ENCODE data around the gene MALT1. TPM values are rescaled to one million over a fixed set of nuclear protein-coding genes. Genes with fewer than 3 reads are reported as not detected.

Gene MALT1
- total RNA-seq, 4 donors from 2014 or later = 18.3 to 27.5 (median 22.6) TPM

DNA sequence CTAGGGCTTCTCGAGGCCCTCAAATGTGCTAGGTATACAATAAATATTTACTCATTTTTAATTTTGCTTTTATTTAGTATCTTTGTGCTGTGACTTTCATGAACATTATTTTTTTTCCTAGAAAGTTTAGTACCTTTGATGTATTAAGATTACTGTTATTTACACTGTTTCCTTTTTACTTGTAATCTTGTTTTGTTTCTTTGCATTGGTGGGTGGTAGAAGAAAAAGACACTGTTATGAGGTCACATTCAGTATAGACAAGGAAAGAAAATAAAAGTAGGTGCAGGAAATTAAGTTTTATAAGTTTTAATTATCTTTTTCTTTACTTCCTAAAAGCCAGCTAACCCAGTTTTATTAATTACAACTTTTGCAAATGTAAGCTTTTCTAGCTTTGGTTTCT, 23.0 kb downstream of the MALT1 start:
- Histone ChIP-seq H3K4me3 (no peak overlapping the region), H3K36me3 (peaks cover 3 to 35% (median 14%) of the 10 kb centered on the region in 4 donors), H3K9me3 (no peaks in the 10 kb centered on the region), H3K4me1 (peaks cover 0 to 8% (median 0%) of the 10 kb centered on the region in 4 donors), H3K27me3 (no peaks in the 10 kb centered on the region), H3K27ac (replicated peaks in 1 of 4) (no peak overlapping the region)
- intact Hi-C loops (cut with DNase I) = no loop called here
- no peak for DNase-seq (ENCODE audit: extremely low spot score)
- WGBS = 67% methylated on average over 1 of the region's 1 CpG
- TF ChIP-seq, protein P1, sequence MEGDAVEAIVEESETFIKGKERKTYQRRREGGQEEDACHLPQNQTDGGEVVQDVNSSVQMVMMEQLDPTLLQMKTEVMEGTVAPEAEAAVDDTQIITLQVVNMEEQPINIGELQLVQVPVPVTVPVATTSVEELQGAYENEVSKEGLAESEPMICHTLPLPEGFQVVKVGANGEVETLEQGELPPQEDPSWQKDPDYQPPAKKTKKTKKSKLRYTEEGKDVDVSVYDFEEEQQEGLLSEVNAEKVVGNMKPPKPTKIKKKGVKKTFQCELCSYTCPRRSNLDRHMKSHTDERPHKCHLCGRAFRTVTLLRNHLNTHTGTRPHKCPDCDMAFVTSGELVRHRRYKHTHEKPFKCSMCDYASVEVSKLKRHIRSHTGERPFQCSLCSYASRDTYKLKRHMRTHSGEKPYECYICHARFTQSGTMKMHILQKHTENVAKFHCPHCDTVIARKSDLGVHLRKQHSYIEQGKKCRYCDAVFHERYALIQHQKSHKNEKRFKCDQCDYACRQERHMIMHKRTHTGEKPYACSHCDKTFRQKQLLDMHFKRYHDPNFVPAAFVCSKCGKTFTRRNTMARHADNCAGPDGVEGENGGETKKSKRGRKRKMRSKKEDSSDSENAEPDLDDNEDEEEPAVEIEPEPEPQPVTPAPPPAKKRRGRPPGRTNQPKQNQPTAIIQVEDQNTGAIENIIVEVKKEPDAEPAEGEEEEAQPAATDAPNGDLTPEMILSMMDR (IDR thresholded peaks at IDR 0.05) = no peak
- TF ChIP-seq POLR2AphosphoS5 (IDR thresholded peaks at IDR 0.05) (no peak), POLR2A (IDR thresholded peaks at IDR 0.05; ENCODE audit: low read depth) (no peak), EP300 (IDR thresholded peaks at IDR 0.05) (no peak)

DNA sequence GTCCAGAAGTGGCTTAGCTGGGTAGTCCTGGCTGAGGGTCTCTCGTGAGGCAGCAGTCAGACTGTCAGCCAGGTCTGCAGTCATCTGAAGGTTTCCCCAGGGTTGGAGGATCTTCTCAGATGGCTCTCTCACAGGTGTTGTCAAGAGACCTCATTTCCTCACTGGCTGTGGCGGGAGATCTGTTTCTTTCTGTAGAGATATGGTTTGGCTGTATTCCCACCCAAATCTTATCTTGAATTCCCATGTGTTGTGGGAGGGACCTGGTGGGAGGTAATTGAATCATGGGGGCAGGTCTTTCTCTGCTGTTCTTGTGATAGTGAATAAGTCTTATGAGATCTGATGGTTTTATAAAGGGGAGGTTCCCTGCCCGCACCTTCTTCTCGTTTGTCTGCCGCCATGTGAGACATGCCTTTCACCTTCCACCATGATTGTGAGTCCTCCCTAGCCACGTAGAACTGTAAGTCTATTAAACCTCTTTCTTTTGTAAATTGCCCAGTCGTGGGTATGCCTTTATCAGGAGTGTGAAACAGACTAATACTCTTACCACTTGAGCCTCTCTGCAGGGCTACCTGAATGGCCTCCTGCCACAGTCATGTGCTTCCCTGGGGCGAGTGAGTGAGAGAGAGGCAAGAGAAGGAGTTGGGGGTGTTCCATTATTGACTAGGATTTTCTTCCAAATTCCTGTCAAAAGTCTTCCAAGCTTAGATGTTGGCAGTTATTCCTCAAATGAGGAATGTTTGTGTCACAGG, 23.6 kb downstream of the MALT1 start:
- H3K27ac ChIP-seq (replicated peaks in 1 of 4) = no peak overlapping the region
- H3K4me1 ChIP-seq = peaks cover 0 to 8% (median 0%) of the 10 kb centered on the region in 4 donors
- H3K4me3 ChIP-seq = no peak overlapping the region
- no peak for DNase-seq (ENCODE audit: extremely low spot score)
- intact Hi-C loops (cut with DNase I) = no loop called here
- TF ChIP-seq, protein P1 (IDR thresholded peaks at IDR 0.05) = no peak
- TF ChIP-seq POLR2AphosphoS5 (IDR thresholded peaks at IDR 0.05) (no peak), EP300 (IDR thresholded peaks at IDR 0.05) (no peak), POLR2A (IDR thresholded peaks at IDR 0.05; ENCODE audit: low read depth) (no peak)
- H3K36me3 ChIP-seq = peaks cover 3 to 28% (median 13%) of the 10 kb centered on the region in 4 donors
- 92% methylated on average over 8 of the region's 8 CpGs for WGBS
- no peaks in the 10 kb centered on the region for H3K27me3 ChIP-seq
- no peaks in the 10 kb centered on the region for H3K9me3 ChIP-seq

DNA sequence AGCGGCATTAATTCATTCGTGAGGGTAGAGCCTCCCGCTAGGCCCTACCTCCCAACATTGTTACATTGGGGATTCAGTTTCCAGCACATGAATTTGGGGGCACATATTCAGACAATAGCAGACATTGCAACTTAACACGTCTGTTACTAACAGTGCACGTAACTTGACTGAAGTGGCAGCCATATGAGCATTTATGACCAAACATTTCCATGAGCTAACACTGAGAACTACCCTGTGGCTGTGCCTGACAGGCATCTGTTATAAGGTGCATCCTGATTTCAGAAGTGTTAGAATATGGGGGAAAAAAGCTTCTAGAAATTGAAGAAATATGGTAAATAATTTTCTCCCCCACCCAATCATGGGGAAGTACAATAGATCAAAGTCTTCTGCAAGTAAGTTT, 24.5 kb downstream of the MALT1 start:
- H3K27ac ChIP-seq (replicated peaks in 1 of 4) = no peak overlapping the region
- 96% methylated on average over 5 of the region's 5 CpGs for WGBS
- no peak for DNase-seq (ENCODE audit: extremely low spot score)
- H3K4me3 ChIP-seq = no peak overlapping the region
- H3K27me3 ChIP-seq = no peaks in the 10 kb centered on the region
- H3K36me3 ChIP-seq = peaks cover 3 to 29% (median 11%) of the 10 kb centered on the region in 4 donors
- peaks cover 0 to 8% (median 0%) of the 10 kb centered on the region in 4 donors for H3K4me1 ChIP-seq
- TF ChIP-seq, protein P1 (IDR thresholded peaks at IDR 0.05) = no peak
- no peak for TF ChIP-seq EP300 (IDR thresholded peaks at IDR 0.05)
- no peak for TF ChIP-seq POLR2AphosphoS5 (IDR thresholded peaks at IDR 0.05)
- no peak for TF ChIP-seq POLR2A (IDR thresholded peaks at IDR 0.05; ENCODE audit: low read depth)
- intact Hi-C loops (cut with DNase I) = no loop called here
- no peaks in the 10 kb centered on the region for H3K9me3 ChIP-seq

DNA sequence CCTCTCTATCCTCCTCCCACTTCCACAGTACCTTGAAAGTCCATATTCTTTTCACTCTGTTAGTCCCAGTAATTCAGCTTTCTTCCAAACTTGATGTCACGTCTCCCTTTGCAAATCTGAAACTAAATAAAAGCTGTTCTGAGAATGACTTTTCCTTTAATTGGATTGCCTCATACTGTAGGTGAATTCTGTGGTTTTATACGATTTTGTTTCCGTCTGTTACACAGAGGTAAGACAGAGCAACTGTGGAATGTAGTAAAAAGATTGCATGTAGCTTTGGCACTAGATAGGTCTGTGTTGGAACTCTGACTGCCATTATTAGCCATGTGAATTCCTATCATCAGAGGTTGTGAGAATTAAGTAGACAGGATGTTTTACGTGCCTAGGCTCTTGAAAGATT, 25.9 kb downstream of the MALT1 start:
- H3K27ac ChIP-seq (replicated peaks in 1 of 4) = no peak overlapping the region
- intact Hi-C loops (cut with DNase I) = no loop called here
- H3K27me3 ChIP-seq = no peaks in the 10 kb centered on the region
- WGBS = 93% methylated on average over 4 of the region's 4 CpGs
- TF ChIP-seq EP300 (IDR thresholded peaks at IDR 0.05) (no peak), POLR2A (IDR thresholded peaks at IDR 0.05; ENCODE audit: low read depth) (no peak), POLR2AphosphoS5 (IDR thresholded peaks at IDR 0.05) (no peak)
- TF ChIP-seq, protein P1 (IDR thresholded peaks at IDR 0.05) = no peak
- no peaks in the 10 kb centered on the region for H3K9me3 ChIP-seq
- no peak overlapping the region for H3K4me3 ChIP-seq
- no peak for DNase-seq (ENCODE audit: extremely low spot score)
- peaks cover 13 to 38% (median 21%) of the 10 kb centered on the region in 4 donors for H3K36me3 ChIP-seq
- H3K4me1 ChIP-seq = peaks cover 0 to 8% (median 0%) of the 10 kb centered on the region in 4 donors

Data from esophagus muscularis mucosa (tissue), 4 donors.